ENCODE data around the gene AIF1.

- TF ChIP-seq CTCF (IDR thresholded peaks at IDR 0.05 in 8 of 11, conservative IDR thresholded peaks at IDR 0.05 in 3 of 11) (no peak), POLR2A (IDR thresholded peaks at IDR 0.05) (no peak)
Measured at GRCh38 chr6:31659649-31660380, 44.8 kb downstream of the AIF1 start.

Data from spleen (tissue), 7 donors.